ENCODE measurements around the gene DIP2C. TPM values are rescaled to one million over a fixed set of nuclear protein-coding genes. Genes with fewer than 3 reads are reported as not detected.
"Not testable (repeated sequence)": the region's sequence is repeated elsewhere in the genome, so short reads cannot be mapped to it uniquely, and the experiment has no call there.

DIP2C gene
- total RNA-seq, 2 donors from 2014 or later: 13.0 to 13.7 TPM

GRCh38 chr10:435397-435796 is 254.1 kb downstream of the DIP2C start:
- no peak for TF ChIP-seq CTCF (conservative IDR thresholded peaks at IDR 0.05)
- no peak overlapping the region for H3K27ac Mint-ChIP-seq
- H3K4me1 ChIP-seq (ENCODE audit: control insufficient read depth, insufficient read depth, low read length): no peaks in the 10 kb centered on the region
- peaks cover 24% of the 10 kb centered on the region for H3K9me3 Mint-ChIP-seq
- H3K4me3 Mint-ChIP-seq: no peak overlapping the region
- H3K9me3 ChIP-seq (ENCODE audit: control insufficient read depth, low read length): peaks cover 24% of the 10 kb centered on the region
- H3K36me3 ChIP-seq (ENCODE audit: control insufficient read depth, insufficient read depth, low read length): peaks cover 12% of the 10 kb centered on the region
- H3K27me3 ChIP-seq (ENCODE audit: control insufficient read depth, insufficient read depth, low read length, poor library complexity, severe bottlenecking): no peaks in the 10 kb centered on the region
- no peak for DNase-seq
- no peak overlapping the region for H3K9ac ChIP-seq (ENCODE audit: extremely low read depth, low read length, poor library complexity, severe bottlenecking)
- WGBS, 2 experiments (ENCODE audit: insufficient coverage in 1 of 2, insufficient read length in 1 of 2): 83 to 92% methylated on average over 3 of the region's 3 CpGs
- peaks cover 43% of the 10 kb centered on the region for H3K36me3 Mint-ChIP-seq (ENCODE audit: low read depth)
- H3K4me1 Mint-ChIP-seq: no peaks in the 10 kb centered on the region
- no peaks in the 10 kb centered on the region for H3K27me3 Mint-ChIP-seq (ENCODE audit: insufficient read depth)
- no peak overlapping the region for H3K27ac ChIP-seq (ENCODE audit: low read depth, low read length)
- no peak overlapping the region for H3K4me3 ChIP-seq (ENCODE audit: low read length)

- no peak overlapping the region for H3K27ac Mint-ChIP-seq
- Histone ChIP-seq H3K27ac (ENCODE audit: low read depth, low read length) (no peak overlapping the region), H3K9ac (ENCODE audit: extremely low read depth, low read length, poor library complexity, severe bottlenecking) (no peak overlapping the region), H3K4me1 (ENCODE audit: control insufficient read depth, insufficient read depth, low read length) (no peaks in the 10 kb centered on the region), H3K4me3 (ENCODE audit: low read length) (no peak overlapping the region), H3K27me3 (ENCODE audit: control insufficient read depth, insufficient read depth, low read length, poor library complexity, severe bottlenecking) (no peaks in the 10 kb centered on the region), H3K9me3 (ENCODE audit: control insufficient read depth, low read length) (peaks cover 17% of the 10 kb centered on the region), H3K36me3 (ENCODE audit: control insufficient read depth, insufficient read depth, low read length) (no peaks in the 10 kb centered on the region)
- no peak for DNase-seq
- 96 to 100% methylated on average over 1 to 2 of the region's 2 CpGs for WGBS, 2 experiments (ENCODE audit: insufficient coverage in 1 of 2, insufficient read length in 1 of 2)
- H3K9me3 Mint-ChIP-seq: peaks cover 16% of the 10 kb centered on the region
- H3K4me1 Mint-ChIP-seq: no peaks in the 10 kb centered on the region
- peaks cover 20% of the 10 kb centered on the region for H3K36me3 Mint-ChIP-seq (ENCODE audit: low read depth)
- no peak overlapping the region for H3K4me3 Mint-ChIP-seq
- no peak for TF ChIP-seq CTCF (conservative IDR thresholded peaks at IDR 0.05)
- H3K27me3 Mint-ChIP-seq (ENCODE audit: insufficient read depth): no peaks in the 10 kb centered on the region
Measured at GRCh38 chr10:429696-430095, 259.8 kb downstream of the DIP2C start.

- WGBS, 2 experiments (ENCODE audit: insufficient coverage in 1 of 2, insufficient read length in 1 of 2): 94 to 96% methylated on average over 6 to 7 of the region's 9 CpGs
- Mint-ChIP-seq H3K9me3 (peaks cover 13% of the 10 kb centered on the region), H3K4me1 (no peaks in the 10 kb centered on the region), H3K36me3 (ENCODE audit: low read depth) (peaks cover 14% of the 10 kb centered on the region), H3K27me3 (ENCODE audit: insufficient read depth) (no peaks in the 10 kb centered on the region), H3K4me3 (no peak overlapping the region), H3K27ac (no peak overlapping the region)
- Histone ChIP-seq H3K36me3 (ENCODE audit: control insufficient read depth, insufficient read depth, low read length) (peaks cover 6% of the 10 kb centered on the region), H3K27ac (ENCODE audit: low read depth, low read length) (no peak overlapping the region), H3K9ac (ENCODE audit: extremely low read depth, low read length, poor library complexity, severe bottlenecking) (no peak overlapping the region), H3K27me3 (ENCODE audit: control insufficient read depth, insufficient read depth, low read length, poor library complexity, severe bottlenecking) (no peaks in the 10 kb centered on the region), H3K4me3 (ENCODE audit: low read length) (no peak overlapping the region), H3K9me3 (ENCODE audit: control insufficient read depth, low read length) (peaks cover 13% of the 10 kb centered on the region), H3K4me1 (ENCODE audit: control insufficient read depth, insufficient read depth, low read length) (no peaks in the 10 kb centered on the region)
- no peak for TF ChIP-seq CTCF (conservative IDR thresholded peaks at IDR 0.05)
- no peak for DNase-seq
Measured at GRCh38 chr10:427761-428519, 261.5 kb downstream of the DIP2C start.

- H3K9me3 Mint-ChIP-seq; H3K4me1 Mint-ChIP-seq; H3K9ac ChIP-seq (ENCODE audit: extremely low read depth, low read length, poor library complexity, severe bottlenecking); H3K4me3 ChIP-seq (ENCODE audit: low read length); H3K27me3 ChIP-seq (ENCODE audit: control insufficient read depth, insufficient read depth, low read length, poor library complexity, severe bottlenecking); DNase-seq; H3K27ac ChIP-seq (ENCODE audit: low read depth, low read length); H3K4me3 Mint-ChIP-seq; H3K36me3 Mint-ChIP-seq (ENCODE audit: low read depth); H3K27ac Mint-ChIP-seq; H3K27me3 Mint-ChIP-seq (ENCODE audit: insufficient read depth); H3K36me3 ChIP-seq (ENCODE audit: control insufficient read depth, insufficient read depth, low read length); H3K4me1 ChIP-seq (ENCODE audit: control insufficient read depth, insufficient read depth, low read length); H3K9me3 ChIP-seq (ENCODE audit: control insufficient read depth, low read length): not testable (repeated sequence)
- WGBS, 2 experiments (ENCODE audit: insufficient coverage in 1 of 2, insufficient read length in 1 of 2): 93 to 96% methylated on average over 10 to 12 of the region's 12 CpGs
Measured at GRCh38 chr10:425365-425764, 264.1 kb downstream of the DIP2C start.

GRCh38 chr10:424724-425123 is 264.7 kb downstream of the DIP2C start:
- H3K27ac ChIP-seq (ENCODE audit: low read depth, low read length); DNase-seq; H3K27me3 Mint-ChIP-seq (ENCODE audit: insufficient read depth); H3K4me1 ChIP-seq (ENCODE audit: control insufficient read depth, insufficient read depth, low read length); H3K27me3 ChIP-seq (ENCODE audit: control insufficient read depth, insufficient read depth, low read length, poor library complexity, severe bottlenecking); H3K9me3 Mint-ChIP-seq; H3K27ac Mint-ChIP-seq; H3K4me1 Mint-ChIP-seq; H3K4me3 Mint-ChIP-seq; H3K4me3 ChIP-seq (ENCODE audit: low read length); H3K36me3 Mint-ChIP-seq (ENCODE audit: low read depth); H3K9ac ChIP-seq (ENCODE audit: extremely low read depth, low read length, poor library complexity, severe bottlenecking); H3K9me3 ChIP-seq (ENCODE audit: control insufficient read depth, low read length): not testable (repeated sequence)
- 95 to 100% methylated on average over 2 to 6 of the region's 11 CpGs for WGBS, 2 experiments (ENCODE audit: insufficient coverage in 1 of 2, insufficient read length in 1 of 2)
- peaks cover 14% of the 10 kb centered on the region for H3K36me3 ChIP-seq (ENCODE audit: control insufficient read depth, insufficient read depth, low read length)
